ENCODE data around the gene DNAJC28. TPM values are rescaled to one million over a fixed set of nuclear protein-coding genes. Genes with fewer than 3 reads are reported as not detected.

The DNAJC28 gene
- total and polyA plus RNA-seq, 2 experiments from 2014 or later: 5.0 to 6.6 TPM

GRCh38 chr21:33481314-33481943, 10.1 kb downstream of the DNAJC28 start:
- Histone ChIP-seq H3K4me1 (ENCODE audit: insufficient read depth) (peaks cover 8% of the 10 kb centered on the region; the same call in 1 of the 2 replicates), H3K4me3 (no peak overlapping the region), H3K9me2 (ENCODE audit: insufficient read depth) (no peaks in the 10 kb centered on the region), H3F3A (replicated peaks; ENCODE audit: low read depth) (peaks cover 13% of the 10 kb centered on the region; the same call in 1 of the 2 replicates), H2AFZ (no peak overlapping the region), H3K36me3 (ENCODE audit: insufficient read depth) (no peaks in the 10 kb centered on the region), H3K27me3 (ENCODE audit: insufficient read depth) (peaks cover 4% of the 10 kb centered on the region; the same call in 1 of the 2 replicates), H3K4me2 (no peak overlapping the region), H3K27ac (ENCODE audit: low read depth) (no peak overlapping the region), H4K20me1 (replicated peaks; ENCODE audit: insufficient read depth) (peaks cover 4% of the 10 kb centered on the region; the same call in 1 of the 2 replicates), H3K79me2 (replicated peaks; ENCODE audit: insufficient read depth) (peaks cover 17% of the 10 kb centered on the region)
- ATAC-seq (no peak), DNase-seq (ENCODE audit: low spot score) (no peak)
- Mint-ChIP-seq H3K4me3 (peak overlapping the region; percentile 92), H3K36me3 (ENCODE audit: low read depth) (peaks cover 3% of the 10 kb centered on the region; the same call in 1 of the 3 replicates), H3K27me3 (ENCODE audit: insufficient read depth, low read depth, poor library complexity) (peaks cover 14% of the 10 kb centered on the region), H3K27ac (no peak overlapping the region), H3K4me1 (peaks cover 8% of the 10 kb centered on the region), H3K9me3 (peaks cover 3% of the 10 kb centered on the region; the same call in 1 of the 3 replicates)
- TF ChIP-seq REST (IDR thresholded peaks at IDR 0.05; ENCODE audit: unreplicated experiment): no peak
- TF ChIP-seq ZNF331 (CRISPR knock-in tag; IDR thresholded peaks at IDR 0.05; ENCODE audit: low read depth): no peak
- no peak for TF ChIP-seq EZH2 (IDR thresholded peaks at IDR 0.05; ENCODE audit: low read depth, unreplicated experiment)
- TF ChIP-seq ETS1 (IDR thresholded peaks at IDR 0.05): no peak
- TF ChIP-seq JUNB (IDR thresholded peaks at IDR 0.05; ENCODE audit: unreplicated experiment): no peak
- TF ChIP-seq ZNF114 (CRISPR knock-in tag; IDR thresholded peaks at IDR 0.05): no peak
- TF ChIP-seq CTCF (conservative IDR thresholded peaks at IDR 0.05; ENCODE audit: low read depth in 2 of 2): no peak
- TF ChIP-seq CREB1 (CRISPR knock-in tag; IDR thresholded peaks at IDR 0.05; ENCODE audit: low read depth): no peak
- no peak for TF ChIP-seq POLR2AphosphoS5 (IDR thresholded peaks at IDR 0.05; ENCODE audit: low read depth)
- TF ChIP-seq STAT1 (IDR thresholded peaks at IDR 0.05; ENCODE audit: unreplicated experiment): no peak
- TF ChIP-seq EZH2phosphoT487 (IDR thresholded peaks at IDR 0.05; ENCODE audit: unreplicated experiment): no peak
- TF ChIP-seq ZNF462 (CRISPR knock-in tag; IDR thresholded peaks at IDR 0.05): no peak
- no peak for TF ChIP-seq NANOG (IDR thresholded peaks at IDR 0.05; ENCODE audit: borderline replicate concordance)
